DND-41 (cell line): ENCODE measurements around the gene PIK3R3.

ENCODE experiments used
- ATAC-seq: fragments of 200-7000 bp; cut with Tn5 transposase; 3 replicates; pipeline ENCODE4 v1.9.1; 2021; ENCODE audit warnings: low read depth; ENCODE audit not compliant: insufficient read depth
- DNase-seq: peaks from one replicate; pipeline ENCODE4 v3.0.0-alpha.2; 2020
- H2AFZ ChIP-seq: 2 replicates; pipeline ENCODE4 v1.6.0; 2012; ENCODE audit warnings: low read depth, low read length
- H3K27ac ChIP-seq: 2 replicates; pipeline ENCODE4 v1.5.1; 2012; ENCODE audit warnings: low read length, inconsistent platforms
- H3K27me3 ChIP-seq: fragments of 200-600 bp; sonication (generic); 2 replicates; pipeline ENCODE4 v1.6.0; 2012; ENCODE audit warnings: low read length, mild to moderate bottlenecking, inconsistent platforms; ENCODE audit not compliant: insufficient read depth, poor library complexity
- H3K36me3 ChIP-seq: 2 replicates; pipeline ENCODE4 v1.5.1; 2012; ENCODE audit warnings: low read length, inconsistent platforms; ENCODE audit not compliant: insufficient read depth
- H3K4me1 ChIP-seq: 2 replicates; pipeline ENCODE4 v1.5.1; 2012; ENCODE audit warnings: mild to moderate bottlenecking, low read length; ENCODE audit not compliant: insufficient read depth
- H3K4me2 ChIP-seq: 2 replicates; pipeline ENCODE4 v1.6.0; 2012; ENCODE audit warnings: mild to moderate bottlenecking, moderate library complexity, low read length, inconsistent platforms; ENCODE audit not compliant: insufficient read depth
- H3K4me3 ChIP-seq, 2 experiments: fragments of 200-600 bp in 1 of 2; shearing (Covaris generic) in 1 of 2; 2 replicates each; pipeline ENCODE4 v1.5.1; 2012 to 2016; ENCODE audit warnings: inconsistent platforms in 2 of 2, low read length in 2 of 2, mild to moderate bottlenecking in 2 of 2, low read depth in 1 of 2, moderate library complexity in 1 of 2
- H3K79me2 ChIP-seq: 2 replicates; pipeline ENCODE4 v1.6.0; 2012; ENCODE audit warnings: low read length, inconsistent platforms; ENCODE audit not compliant: insufficient read depth
- H3K9ac ChIP-seq: 2 replicates; pipeline ENCODE4 v1.6.0; 2012; ENCODE audit warnings: low read depth, mild to moderate bottlenecking, inconsistent platforms, low read length, moderate library complexity
- H3K9me3 ChIP-seq: 2 replicates; pipeline ENCODE4 v1.5.1; 2012; ENCODE audit warnings: low read length, moderate library complexity, mild to moderate bottlenecking, inconsistent platforms; ENCODE audit not compliant: insufficient read depth, severe bottlenecking
- H4K20me1 ChIP-seq: 2 replicates; pipeline ENCODE4 v1.6.0; 2012; ENCODE audit warnings: low read length; ENCODE audit not compliant: insufficient read depth
- EZH2 ChIP-seq: IDR thresholded peaks from 3 replicates; pipeline ENCODE4 v1.6.1; 2012; ENCODE audit warnings: borderline replicate concordance, low read depth, mild to moderate bottlenecking, moderate library complexity, low read length, inconsistent platforms; ENCODE audit not compliant: severe bottlenecking
- TF ChIP-seq, protein P1 (sequence below): IDR thresholded peaks from 2 replicates; pipeline ENCODE4 v1.5.1; 2012; ENCODE audit warnings: borderline replicate concordance, low read length, moderate library complexity, mild to moderate bottlenecking; ENCODE audit not compliant: poor library complexity, severe bottlenecking; ENCODE audit errors: extremely low read depth

PIK3R3 gene

DNA sequence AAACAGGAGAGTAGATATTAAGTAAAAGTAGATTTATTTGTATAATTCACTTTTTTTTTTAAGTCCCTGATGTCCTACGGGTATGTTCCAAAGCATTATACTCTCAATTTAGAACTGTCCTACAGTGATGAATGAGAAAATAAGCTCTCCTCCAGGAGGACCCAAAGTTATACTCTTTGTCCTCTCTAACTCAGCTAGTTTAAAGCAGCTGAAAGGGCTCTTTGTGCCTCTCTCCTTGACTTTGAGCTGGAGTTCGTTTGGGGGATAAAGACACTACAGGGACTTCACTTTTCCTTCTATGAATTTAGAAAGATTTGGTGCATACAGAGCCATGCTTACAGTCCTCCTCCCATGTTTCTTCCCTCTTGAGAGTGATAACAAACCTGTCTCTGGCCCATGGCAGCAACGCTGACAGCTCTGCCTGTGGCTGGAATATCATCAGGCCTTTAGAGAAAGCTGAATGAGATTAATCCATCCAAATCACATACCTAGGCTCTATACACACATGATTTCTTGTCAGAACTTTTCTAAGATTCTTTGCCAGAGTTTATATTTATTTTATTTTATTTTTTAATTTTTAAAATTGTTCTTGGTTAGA lies 134.3 kb downstream of the PIK3R3 start:
- H3K79me2 ChIP-seq = no peaks in the 10 kb centered on the region; the same call in 1 of the 2 replicates
- TF ChIP-seq, protein P1, sequence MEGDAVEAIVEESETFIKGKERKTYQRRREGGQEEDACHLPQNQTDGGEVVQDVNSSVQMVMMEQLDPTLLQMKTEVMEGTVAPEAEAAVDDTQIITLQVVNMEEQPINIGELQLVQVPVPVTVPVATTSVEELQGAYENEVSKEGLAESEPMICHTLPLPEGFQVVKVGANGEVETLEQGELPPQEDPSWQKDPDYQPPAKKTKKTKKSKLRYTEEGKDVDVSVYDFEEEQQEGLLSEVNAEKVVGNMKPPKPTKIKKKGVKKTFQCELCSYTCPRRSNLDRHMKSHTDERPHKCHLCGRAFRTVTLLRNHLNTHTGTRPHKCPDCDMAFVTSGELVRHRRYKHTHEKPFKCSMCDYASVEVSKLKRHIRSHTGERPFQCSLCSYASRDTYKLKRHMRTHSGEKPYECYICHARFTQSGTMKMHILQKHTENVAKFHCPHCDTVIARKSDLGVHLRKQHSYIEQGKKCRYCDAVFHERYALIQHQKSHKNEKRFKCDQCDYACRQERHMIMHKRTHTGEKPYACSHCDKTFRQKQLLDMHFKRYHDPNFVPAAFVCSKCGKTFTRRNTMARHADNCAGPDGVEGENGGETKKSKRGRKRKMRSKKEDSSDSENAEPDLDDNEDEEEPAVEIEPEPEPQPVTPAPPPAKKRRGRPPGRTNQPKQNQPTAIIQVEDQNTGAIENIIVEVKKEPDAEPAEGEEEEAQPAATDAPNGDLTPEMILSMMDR = no peak
- no peak for TF ChIP-seq EZH2
- no peak overlapping the region for H3K4me3 ChIP-seq
- DNase-seq = no peak
- no peak overlapping the region for H3K4me2 ChIP-seq
- H3K9ac ChIP-seq = no peak overlapping the region
- ATAC-seq = no peak
- peaks cover 25% of the 10 kb centered on the region for H3K36me3 ChIP-seq
- no peaks in the 10 kb centered on the region for H4K20me1 ChIP-seq
- H3K9me3 ChIP-seq = no peaks in the 10 kb centered on the region
- no peak overlapping the region for H3K27ac ChIP-seq
- no peak overlapping the region for H2AFZ ChIP-seq
- no peaks in the 10 kb centered on the region for H3K27me3 ChIP-seq
- H3K4me1 ChIP-seq = no peaks in the 10 kb centered on the region

DNA sequence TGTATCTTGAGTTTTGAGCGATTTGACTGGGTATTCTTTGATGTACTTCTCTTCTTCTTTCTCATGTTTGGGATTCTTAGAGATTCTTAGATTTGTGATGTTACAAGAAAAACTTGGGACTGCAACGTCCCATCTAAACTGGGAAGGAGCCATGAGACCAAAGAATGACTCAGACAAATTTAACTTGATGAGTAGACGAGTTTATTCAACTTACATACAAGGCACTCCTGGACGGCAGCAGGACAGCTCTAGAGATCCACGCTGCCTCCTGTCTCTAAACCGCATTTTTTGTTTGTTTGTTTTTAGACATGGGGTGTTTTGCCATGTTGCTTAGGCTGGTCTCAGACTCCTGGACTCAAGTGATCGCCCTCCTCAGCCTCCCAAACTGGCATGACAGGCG lies 137.1 kb downstream of the PIK3R3 start:
- Histone ChIP-seq H3K4me2 (no peak overlapping the region), H3K27ac (no peak overlapping the region), H3K9ac (no peak overlapping the region), H3K9me3 (no peaks in the 10 kb centered on the region), H3K4me1 (no peaks in the 10 kb centered on the region), H3K27me3 (no peaks in the 10 kb centered on the region), H3K36me3 (peaks cover 13% of the 10 kb centered on the region), H2AFZ (no peak overlapping the region), H3K79me2 (no peaks in the 10 kb centered on the region; the same call in 1 of the 2 replicates), H4K20me1 (no peaks in the 10 kb centered on the region), H3K4me3 (no peak overlapping the region)
- ATAC-seq = no peak
- no peak for DNase-seq
- no peak for TF ChIP-seq EZH2
- TF ChIP-seq, protein P1 = no peak

DNA sequence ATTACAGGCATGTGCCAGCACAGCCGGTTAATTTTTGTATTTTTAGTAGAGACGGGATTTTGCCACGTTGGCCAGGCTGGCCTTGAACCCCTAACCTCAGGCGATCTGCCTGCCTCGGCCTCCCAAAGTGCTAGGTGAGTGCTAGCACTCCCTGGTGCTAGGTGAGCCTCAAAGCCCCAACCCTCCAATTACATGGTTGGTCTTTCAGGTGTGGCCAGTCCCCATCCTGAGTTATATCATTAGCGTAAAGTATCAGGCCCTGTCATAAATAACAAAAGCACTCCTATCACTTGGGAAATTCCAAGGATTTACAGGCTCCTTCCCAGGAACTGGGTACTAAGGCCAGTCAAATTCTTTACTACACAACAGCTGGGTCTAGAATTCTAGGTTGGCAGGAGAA lies 138.0 kb downstream of the PIK3R3 start:
- no peak overlapping the region for H3K4me2 ChIP-seq
- DNase-seq = no peak
- no peaks in the 10 kb centered on the region for H4K20me1 ChIP-seq
- ATAC-seq = no peak
- H3K79me2 ChIP-seq = no peaks in the 10 kb centered on the region; the same call in 1 of the 2 replicates
- no peaks in the 10 kb centered on the region for H3K4me1 ChIP-seq
- H2AFZ ChIP-seq = no peak overlapping the region
- H3K36me3 ChIP-seq = peaks cover 5% of the 10 kb centered on the region
- no peak for TF ChIP-seq EZH2
- TF ChIP-seq, protein P1 = no peak
- H3K27ac ChIP-seq = no peak overlapping the region
- no peak overlapping the region for H3K4me3 ChIP-seq
- no peaks in the 10 kb centered on the region for H3K9me3 ChIP-seq
- H3K9ac ChIP-seq = no peak overlapping the region
- H3K27me3 ChIP-seq = no peaks in the 10 kb centered on the region
